ENCODE results near the gene NME7. TPM values are rescaled to one million over a fixed set of nuclear protein-coding genes. Genes with fewer than 3 reads are reported as not detected.
A peak's percentile ranks its signal among the peaks of the same experiment; 100 is the strongest.

Gene NME7
- total RNA-seq, 1 experiment from 2014 or later, result 30.3 TPM

DNA sequence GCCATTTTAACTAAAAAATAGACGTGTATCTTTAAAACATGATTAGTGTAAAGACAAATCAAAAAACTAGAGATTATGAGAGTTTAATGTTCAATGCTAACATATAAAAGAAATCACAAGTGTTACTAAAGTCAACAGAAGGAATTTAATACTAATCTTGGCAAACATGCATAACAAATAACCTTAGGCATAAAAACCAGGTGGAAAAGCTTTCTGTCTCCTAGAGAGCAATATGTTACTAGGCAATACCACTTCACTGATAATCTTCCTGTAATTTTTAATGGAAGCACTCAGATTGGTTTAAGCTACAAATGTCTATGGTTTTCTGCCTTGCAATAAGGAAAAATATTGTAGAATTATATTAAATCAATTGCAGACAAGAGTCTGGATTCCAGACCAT lies 121.9 kb downstream of the NME7 start:
- Histone ChIP-seq H3K9me3 (ENCODE audit: control insufficient read depth, insufficient read depth, low read depth, low read length) (no peaks in the 10 kb centered on the region), H3K4me3 (ENCODE audit: low read depth in 2 of 2, low read length in 2 of 2) (no peak overlapping the region), H3K36me3 (ENCODE audit: control insufficient read depth, insufficient read depth, low read length) (no peaks in the 10 kb centered on the region), H3K27me3 (ENCODE audit: control insufficient read depth, insufficient read depth, low read length) (no peaks in the 10 kb centered on the region), H3K4me1 (ENCODE audit: control insufficient read depth, insufficient read depth, low read length) (no peaks in the 10 kb centered on the region), H3K27ac (ENCODE audit: low read length) (no peak overlapping the region)
- ChIA-PET CTCF (interaction anchor here (0.7 kb wide), 1 partner anchor 136 kb away, joined by 3 read pairs; no protein-coding TSS in a partner anchor), POLR2A (no interaction called here)
- intact Hi-C loops (cut with micrococcal nuclease; ENCODE audit: unreplicated experiment) (no loop called here), in situ Hi-C loops (cut with HindIII; ENCODE audit: low pct_unique_long_range_greater_than_20kb, low sequenced_read_pairs) (no loop called here)
- no peak for DNase-seq (ENCODE audit: low read depth, low spot score)
- no peak for ATAC-seq
- no TSS peak for BruUV-seq (replicated peaks)
- TF ChIP-seq, protein P1, sequence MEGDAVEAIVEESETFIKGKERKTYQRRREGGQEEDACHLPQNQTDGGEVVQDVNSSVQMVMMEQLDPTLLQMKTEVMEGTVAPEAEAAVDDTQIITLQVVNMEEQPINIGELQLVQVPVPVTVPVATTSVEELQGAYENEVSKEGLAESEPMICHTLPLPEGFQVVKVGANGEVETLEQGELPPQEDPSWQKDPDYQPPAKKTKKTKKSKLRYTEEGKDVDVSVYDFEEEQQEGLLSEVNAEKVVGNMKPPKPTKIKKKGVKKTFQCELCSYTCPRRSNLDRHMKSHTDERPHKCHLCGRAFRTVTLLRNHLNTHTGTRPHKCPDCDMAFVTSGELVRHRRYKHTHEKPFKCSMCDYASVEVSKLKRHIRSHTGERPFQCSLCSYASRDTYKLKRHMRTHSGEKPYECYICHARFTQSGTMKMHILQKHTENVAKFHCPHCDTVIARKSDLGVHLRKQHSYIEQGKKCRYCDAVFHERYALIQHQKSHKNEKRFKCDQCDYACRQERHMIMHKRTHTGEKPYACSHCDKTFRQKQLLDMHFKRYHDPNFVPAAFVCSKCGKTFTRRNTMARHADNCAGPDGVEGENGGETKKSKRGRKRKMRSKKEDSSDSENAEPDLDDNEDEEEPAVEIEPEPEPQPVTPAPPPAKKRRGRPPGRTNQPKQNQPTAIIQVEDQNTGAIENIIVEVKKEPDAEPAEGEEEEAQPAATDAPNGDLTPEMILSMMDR (IDR thresholded peaks at IDR 0.05), result no peak
- TF ChIP-seq POLR2AphosphoS5 (IDR thresholded peaks at IDR 0.05; ENCODE audit: low read depth, low read length) (no peak), SIN3A (IDR thresholded peaks at IDR 0.05; ENCODE audit: borderline replicate concordance, insufficient read depth, low read depth, low read length) (no peak), TCF7L2 (IDR thresholded peaks at IDR 0.05; ENCODE audit: low read depth, low read length) (no peak)
- TF ChIP-seq, protein P2, sequence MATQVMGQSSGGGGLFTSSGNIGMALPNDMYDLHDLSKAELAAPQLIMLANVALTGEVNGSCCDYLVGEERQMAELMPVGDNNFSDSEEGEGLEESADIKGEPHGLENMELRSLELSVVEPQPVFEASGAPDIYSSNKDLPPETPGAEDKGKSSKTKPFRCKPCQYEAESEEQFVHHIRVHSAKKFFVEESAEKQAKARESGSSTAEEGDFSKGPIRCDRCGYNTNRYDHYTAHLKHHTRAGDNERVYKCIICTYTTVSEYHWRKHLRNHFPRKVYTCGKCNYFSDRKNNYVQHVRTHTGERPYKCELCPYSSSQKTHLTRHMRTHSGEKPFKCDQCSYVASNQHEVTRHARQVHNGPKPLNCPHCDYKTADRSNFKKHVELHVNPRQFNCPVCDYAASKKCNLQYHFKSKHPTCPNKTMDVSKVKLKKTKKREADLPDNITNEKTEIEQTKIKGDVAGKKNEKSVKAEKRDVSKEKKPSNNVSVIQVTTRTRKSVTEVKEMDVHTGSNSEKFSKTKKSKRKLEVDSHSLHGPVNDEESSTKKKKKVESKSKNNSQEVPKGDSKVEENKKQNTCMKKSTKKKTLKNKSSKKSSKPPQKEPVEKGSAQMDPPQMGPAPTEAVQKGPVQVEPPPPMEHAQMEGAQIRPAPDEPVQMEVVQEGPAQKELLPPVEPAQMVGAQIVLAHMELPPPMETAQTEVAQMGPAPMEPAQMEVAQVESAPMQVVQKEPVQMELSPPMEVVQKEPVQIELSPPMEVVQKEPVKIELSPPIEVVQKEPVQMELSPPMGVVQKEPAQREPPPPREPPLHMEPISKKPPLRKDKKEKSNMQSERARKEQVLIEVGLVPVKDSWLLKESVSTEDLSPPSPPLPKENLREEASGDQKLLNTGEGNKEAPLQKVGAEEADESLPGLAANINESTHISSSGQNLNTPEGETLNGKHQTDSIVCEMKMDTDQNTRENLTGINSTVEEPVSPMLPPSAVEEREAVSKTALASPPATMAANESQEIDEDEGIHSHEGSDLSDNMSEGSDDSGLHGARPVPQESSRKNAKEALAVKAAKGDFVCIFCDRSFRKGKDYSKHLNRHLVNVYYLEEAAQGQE (IDR thresholded peaks at IDR 0.05; ENCODE audit: insufficient read depth in 1 of 2, low read depth in 2 of 2, low read length in 1 of 2), result no peak

DNA sequence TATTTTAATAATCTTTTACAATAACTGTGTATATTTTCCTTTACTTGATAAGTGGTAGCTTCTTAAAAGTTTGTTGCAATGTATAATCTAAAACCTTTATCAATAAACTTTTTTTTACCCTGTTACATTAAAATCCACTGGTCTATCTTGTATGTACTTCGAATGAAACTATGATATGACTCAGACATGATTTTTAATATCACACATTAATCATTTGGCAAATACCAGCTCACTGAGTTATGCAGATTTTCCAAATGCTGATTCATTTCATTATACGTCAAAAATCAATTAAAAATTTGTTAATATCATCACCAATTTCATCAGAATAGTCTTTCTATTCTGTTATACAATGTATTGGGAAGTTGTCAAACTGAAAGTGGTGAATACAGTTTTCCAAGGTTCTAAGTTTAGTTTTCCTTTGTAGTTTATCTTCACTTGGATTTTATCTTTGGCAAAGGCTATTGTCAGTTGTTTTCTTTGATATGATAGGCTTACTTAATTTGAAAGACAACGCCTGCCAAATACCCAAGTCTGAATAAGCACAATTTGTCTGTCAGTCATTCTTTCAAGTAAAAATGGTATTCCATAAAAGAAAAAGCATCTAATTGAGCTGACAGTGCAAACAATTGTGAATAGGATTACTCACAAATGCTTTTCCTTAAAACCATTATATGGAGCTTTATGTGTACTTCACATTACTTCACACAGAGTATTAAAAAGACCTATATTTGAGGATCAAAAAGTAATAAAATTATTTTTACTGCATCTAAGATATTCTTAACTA lies 127.0 kb downstream of the NME7 start:
- TF ChIP-seq TCF7L2 (IDR thresholded peaks at IDR 0.05; ENCODE audit: low read depth, low read length), result no peak
- POLR2A ChIA-PET, result no interaction called here
- no TSS peak for BruUV-seq (replicated peaks)
- H3K36me3 ChIP-seq (ENCODE audit: control insufficient read depth, insufficient read depth, low read length), result no peaks in the 10 kb centered on the region
- CTCF ChIA-PET, result no interaction called here
- in situ Hi-C loops (cut with HindIII; ENCODE audit: low pct_unique_long_range_greater_than_20kb, low sequenced_read_pairs), result no loop called here
- intact Hi-C loops (cut with micrococcal nuclease; ENCODE audit: unreplicated experiment), result no loop called here
- H3K27me3 ChIP-seq (ENCODE audit: control insufficient read depth, insufficient read depth, low read length), result no peaks in the 10 kb centered on the region
- no peak for ATAC-seq
- H3K4me1 ChIP-seq (ENCODE audit: control insufficient read depth, insufficient read depth, low read length), result no peaks in the 10 kb centered on the region
- no peak overlapping the region for H3K4me3 ChIP-seq (ENCODE audit: low read depth in 2 of 2, low read length in 2 of 2)
- H3K27ac ChIP-seq (ENCODE audit: low read length), result no peak overlapping the region
- H3K9me3 ChIP-seq (ENCODE audit: control insufficient read depth, insufficient read depth, low read depth, low read length), result no peaks in the 10 kb centered on the region
- peak; percentile 20 for DNase-seq (ENCODE audit: low read depth, low spot score)

DNA sequence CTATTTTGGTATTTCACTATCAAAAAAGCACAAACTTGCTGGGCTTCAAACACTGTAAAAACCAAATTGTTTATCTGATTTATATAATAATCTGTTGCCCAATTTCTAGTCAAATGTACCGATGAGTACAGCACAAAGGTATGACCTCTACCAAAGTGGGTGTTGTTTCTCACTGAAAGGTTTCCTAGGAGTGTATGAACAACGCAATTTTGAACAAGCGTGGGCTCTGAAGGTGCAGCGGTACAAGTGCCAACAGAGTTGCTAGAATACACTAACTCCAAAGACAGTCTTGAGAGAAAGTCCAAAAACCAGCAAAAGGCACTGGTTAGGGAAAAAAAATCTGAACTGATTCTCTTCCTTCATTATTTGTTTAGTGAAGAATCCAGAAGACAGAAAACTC lies 130.7 kb downstream of the NME7 start:
- no peaks in the 10 kb centered on the region for H3K9me3 ChIP-seq (ENCODE audit: control insufficient read depth, insufficient read depth, low read depth, low read length)
- DNase-seq (ENCODE audit: low read depth, low spot score) (no peak), ATAC-seq (no peak)
- in situ Hi-C loops (cut with HindIII; ENCODE audit: low pct_unique_long_range_greater_than_20kb, low sequenced_read_pairs) (no loop called here), intact Hi-C loops (cut with micrococcal nuclease; ENCODE audit: unreplicated experiment) (no loop called here)
- H3K27me3 ChIP-seq (ENCODE audit: control insufficient read depth, insufficient read depth, low read length), result no peaks in the 10 kb centered on the region
- H3K36me3 ChIP-seq (ENCODE audit: control insufficient read depth, insufficient read depth, low read length), result no peaks in the 10 kb centered on the region
- H3K4me3 ChIP-seq (ENCODE audit: low read depth in 2 of 2, low read length in 2 of 2), result no peak overlapping the region
- no TSS peak for BruUV-seq (replicated peaks)
- ChIA-PET POLR2A (no interaction called here), CTCF (no interaction called here)
- no peak overlapping the region for H3K27ac ChIP-seq (ENCODE audit: low read length)
- TF ChIP-seq, protein P1 (IDR thresholded peaks at IDR 0.05), result no peak
- TF ChIP-seq, protein P2 (IDR thresholded peaks at IDR 0.05; ENCODE audit: insufficient read depth in 1 of 2, low read depth in 2 of 2, low read length in 1 of 2), result no peak
- TF ChIP-seq TCF7L2 (IDR thresholded peaks at IDR 0.05; ENCODE audit: low read depth, low read length), result no peak
- no peak for TF ChIP-seq POLR2AphosphoS5 (IDR thresholded peaks at IDR 0.05; ENCODE audit: low read depth, low read length)
- TF ChIP-seq SIN3A (IDR thresholded peaks at IDR 0.05; ENCODE audit: borderline replicate concordance, insufficient read depth, low read depth, low read length), result no peak
- no peaks in the 10 kb centered on the region for H3K4me1 ChIP-seq (ENCODE audit: control insufficient read depth, insufficient read depth, low read length)
